HG03457 (cell line): ENCODE measurements around the gene SETDB1.
"Not testable (repeated sequence)": the region's sequence is repeated elsewhere in the genome, so short reads cannot be mapped to it uniquely, and the experiment has no call there.

ENCODE experiments used
- ATAC-seq: cut with Tn5 transposase; IDR thresholded peaks from one replicate; pipeline ENCODE4 v1.9.1; 2021; ENCODE audit warnings: moderate number of reproducible peaks; ENCODE audit not compliant: unreplicated experiment

Gene SETDB1

DNA sequence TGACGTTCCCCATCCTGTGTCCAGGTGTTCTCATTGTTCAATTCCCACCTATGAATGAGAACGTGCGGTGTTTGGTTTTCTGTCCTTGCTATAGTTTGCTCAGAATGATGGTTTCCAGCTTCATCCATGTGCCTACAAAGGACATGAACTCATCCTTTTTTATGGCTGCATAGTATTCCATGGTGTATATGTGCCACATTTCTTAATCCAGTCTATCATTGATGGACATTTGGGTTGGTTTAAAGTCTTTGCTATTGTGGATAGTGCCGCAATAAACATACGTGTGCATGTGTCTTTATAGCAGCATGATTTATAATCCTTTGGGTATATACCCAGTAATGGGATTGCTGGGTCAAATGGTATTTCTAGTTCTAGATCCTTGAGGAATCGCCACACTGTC is 2.6 kb downstream of the SETDB1 start:
- not testable (repeated sequence) for ATAC-seq

GRCh38 chr1:150931773-150932172 is 5.6 kb downstream of the SETDB1 start:
- no peak for ATAC-seq

GRCh38 chr1:150944856-150945255 is 18.7 kb downstream of the SETDB1 start:
- no peak for ATAC-seq

DNA sequence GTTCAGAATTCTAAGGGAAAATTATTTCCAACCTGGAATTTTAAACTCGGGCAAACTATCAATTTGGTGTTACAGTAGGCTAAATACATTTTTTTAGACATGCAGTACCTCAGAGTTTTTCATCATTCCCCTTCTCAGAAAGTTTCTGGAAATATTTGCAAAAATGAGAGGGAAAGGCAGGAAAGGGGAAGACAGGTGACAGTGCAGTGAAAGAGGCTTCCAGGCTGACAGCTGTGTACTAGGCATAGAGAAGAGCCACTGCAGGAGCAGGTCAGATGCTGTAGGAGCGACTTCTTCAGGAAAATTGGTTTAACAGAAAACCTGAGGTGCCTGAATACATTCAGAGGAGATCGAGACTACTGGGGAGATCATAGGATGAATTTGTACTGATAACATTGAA is 28.5 kb downstream of the SETDB1 start:
- no peak for ATAC-seq

DNA sequence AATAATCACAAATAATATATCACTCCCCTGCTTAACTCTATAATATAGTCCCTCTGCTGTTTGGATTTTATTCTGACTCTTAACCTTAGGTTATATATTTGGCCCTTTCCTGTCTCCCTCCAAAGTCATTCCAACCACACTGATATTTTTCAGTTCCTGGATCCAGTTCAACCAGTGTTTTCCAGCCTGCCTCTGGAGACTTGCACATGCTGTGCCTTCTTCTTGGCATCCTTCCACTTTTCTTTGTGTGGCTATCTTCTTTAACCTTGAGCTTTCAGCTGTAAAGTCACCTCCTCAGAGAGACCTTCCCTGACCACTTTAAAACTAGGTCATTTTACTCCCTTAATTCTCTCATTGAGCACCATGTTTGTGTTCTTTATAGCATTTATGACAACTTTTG is 29.1 kb downstream of the SETDB1 start:
- ATAC-seq = no peak

DNA sequence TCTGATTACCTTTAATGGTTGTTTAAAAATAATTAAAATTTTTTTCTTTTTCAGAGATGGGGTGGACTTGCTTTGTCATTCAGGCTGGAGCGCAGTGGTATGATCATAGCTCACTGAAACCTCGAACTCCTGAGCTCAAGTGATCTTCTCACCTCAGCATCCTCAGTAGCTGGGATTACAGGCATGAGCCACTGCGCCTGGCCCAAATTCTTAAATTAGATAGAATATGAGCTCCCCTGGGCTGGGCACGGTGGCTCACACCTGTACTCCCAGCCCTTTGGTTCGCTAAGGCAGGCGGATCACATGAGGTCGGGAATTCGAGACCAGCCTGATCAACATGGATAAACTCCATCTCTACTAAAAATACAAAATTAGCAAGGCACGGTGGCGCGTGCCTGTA is 31.5 kb downstream of the SETDB1 start:
- no peak for ATAC-seq

DNA sequence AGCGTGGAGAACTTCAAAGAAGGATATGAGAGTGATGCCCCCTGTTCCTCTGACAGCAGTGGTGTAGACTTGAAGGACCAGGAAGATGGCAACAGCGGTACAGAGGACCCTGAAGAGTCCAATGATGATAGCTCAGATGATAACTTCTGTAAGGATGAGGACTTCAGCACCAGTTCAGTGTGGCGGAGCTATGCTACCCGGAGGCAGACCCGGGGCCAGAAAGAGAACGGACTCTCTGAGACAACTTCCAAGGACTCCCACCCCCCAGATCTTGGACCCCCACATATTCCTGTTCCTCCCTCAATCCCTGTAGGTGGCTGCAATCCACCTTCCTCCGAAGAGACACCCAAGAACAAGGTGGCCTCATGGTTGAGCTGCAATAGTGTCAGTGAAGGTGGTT is 34.5 kb downstream of the SETDB1 start:
- no peak for ATAC-seq

- ATAC-seq = no peak
These were observed 35.6 kb downstream of the SETDB1 start for GRCh38 chr1:150961756-150962155.

DNA sequence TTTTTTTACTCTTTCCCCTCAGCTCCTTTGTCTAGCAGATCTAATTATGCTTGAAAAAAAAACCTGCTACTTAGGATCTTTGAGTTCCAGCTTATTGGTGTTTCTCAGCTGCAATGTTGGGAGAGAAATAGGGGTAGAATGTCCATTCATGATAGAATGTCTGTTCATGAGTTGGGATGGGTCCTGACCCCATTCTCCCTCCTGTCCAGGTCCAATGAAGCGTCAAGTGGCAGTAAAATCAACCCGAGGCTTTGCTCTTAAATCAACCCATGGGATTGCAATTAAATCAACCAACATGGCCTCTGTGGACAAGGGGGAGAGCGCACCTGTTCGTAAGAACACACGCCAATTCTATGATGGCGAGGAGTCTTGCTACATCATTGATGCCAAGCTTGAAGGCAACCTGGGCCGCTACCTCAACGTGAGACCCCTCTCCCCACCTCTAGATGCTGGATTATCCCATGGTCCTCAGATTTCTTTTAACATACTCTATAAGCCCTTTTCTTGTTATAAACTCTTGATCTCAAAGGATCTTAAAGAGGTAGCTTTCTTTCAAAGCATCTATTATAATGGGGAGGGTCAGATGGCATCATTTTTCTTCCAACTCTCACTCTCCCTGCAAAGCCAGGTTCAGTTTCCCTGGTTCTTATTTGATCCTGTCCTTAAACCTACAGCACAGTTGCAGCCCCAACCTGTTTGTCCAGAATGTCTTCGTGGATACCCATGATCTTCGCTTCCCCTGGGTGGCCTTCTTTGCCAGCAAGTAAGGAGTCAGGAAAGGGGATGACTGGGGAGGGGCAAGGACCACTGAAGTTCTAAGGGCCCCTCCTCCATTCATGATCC is 37.4 kb downstream of the SETDB1 start:
- no peak for ATAC-seq

DNA sequence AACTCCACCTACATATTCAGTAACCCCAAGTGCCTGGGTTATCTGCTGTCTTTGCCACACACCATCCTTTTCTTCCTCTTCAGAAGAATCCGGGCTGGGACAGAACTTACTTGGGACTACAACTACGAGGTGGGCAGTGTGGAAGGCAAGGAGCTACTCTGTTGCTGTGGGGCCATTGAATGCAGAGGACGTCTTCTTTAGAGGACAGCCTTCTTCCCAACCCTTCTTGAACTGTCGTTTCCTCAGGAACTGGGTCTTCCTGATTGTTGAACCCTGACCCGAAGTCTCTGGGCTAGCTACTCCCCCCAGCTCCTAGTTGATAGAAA is 38.0 kb downstream of the SETDB1 start:
- no peak for ATAC-seq

- ATAC-seq = no peak
These were observed 39.4 kb downstream of the SETDB1 start for GRCh38 chr1:150965605-150966004.

DNA sequence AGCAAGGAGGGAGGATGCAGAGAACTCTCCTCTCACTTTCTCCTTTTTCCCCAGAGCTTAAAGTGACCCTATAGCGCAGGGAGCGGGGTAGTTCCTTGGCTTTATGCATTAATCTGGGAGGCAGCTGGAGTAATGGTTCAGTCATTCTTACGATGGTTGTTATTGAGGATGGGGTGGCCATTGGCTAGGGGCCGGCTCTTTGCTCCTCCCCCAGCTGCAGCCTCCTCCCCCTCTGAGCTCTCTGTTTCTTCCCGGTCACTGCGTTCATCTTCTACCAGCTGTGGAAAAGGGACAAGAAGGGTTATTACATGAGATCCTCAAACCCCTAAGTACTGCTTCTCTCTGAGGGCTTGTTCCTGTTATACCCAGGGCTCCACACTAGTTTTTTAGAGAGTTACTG is 39.8 kb downstream of the SETDB1 start:
- no peak for ATAC-seq

DNA sequence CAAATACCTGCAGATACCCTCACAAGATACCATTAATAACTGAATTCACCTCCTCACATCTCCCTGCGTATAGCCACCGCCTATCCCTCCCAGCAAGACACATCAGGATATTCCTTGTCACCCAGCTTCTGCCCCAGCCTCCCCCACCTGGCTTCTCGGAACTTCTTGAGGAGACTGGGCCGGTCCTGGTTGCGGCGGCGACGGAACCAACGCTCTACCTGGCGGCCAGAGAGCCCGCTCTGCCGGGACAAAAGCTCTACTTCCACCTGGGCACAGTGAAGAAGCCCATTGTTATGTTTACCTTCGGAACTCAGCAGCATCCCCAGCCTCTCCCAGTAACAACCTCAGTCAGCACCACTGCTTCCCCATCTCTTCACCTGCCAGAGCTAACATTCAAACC is 41.8 kb downstream of the SETDB1 start:
- no peak for ATAC-seq

- ATAC-seq = no peak
These were observed 42.3 kb downstream of the SETDB1 start for GRCh38 chr1:150968491-150968890.

- ATAC-seq = no peak
These were observed 43.5 kb downstream of the SETDB1 start for GRCh38 chr1:150969626-150970025.

DNA sequence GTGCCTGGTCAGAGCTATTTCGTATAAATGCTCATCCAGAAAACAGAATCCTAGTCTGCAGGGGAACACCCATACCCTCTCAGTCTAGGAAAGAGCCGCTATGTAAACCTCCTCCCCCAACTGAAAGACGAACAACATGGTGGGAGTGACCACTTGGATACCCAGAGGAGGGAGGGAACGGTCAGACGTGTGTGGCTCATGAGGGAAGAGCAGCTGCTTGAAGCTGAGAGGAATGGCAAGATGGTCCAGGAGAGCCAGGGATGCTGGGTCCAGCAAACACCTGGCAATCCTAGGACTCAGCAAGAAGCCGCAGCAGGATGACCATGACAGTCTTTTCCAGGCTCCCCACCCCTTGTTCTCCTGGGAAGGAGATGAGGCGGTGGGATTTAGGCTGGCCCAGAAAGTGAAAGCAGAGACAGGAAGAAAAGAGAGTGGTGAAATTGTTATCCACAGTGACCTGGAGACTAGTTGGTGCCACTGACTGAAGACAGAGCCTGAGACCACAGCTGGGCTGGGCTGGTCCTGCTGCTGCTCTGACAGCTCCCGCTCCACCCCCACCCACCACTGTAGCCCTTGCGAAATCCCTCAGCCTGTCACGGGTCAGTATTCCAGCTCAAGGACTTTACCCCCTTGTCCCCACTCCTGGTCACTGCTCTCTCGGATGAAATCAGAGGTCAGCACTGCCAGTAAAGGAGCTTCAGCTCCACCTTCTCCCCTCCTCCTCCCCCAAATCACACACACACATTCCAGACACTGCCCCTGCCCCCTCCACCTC is 44.8 kb downstream of the SETDB1 start:
- ATAC-seq = no peak

GRCh38 chr1:150971583-150972416 is 45.6 kb downstream of the SETDB1 start:
- ATAC-seq = no peak

- no peak for ATAC-seq
These were observed 46.3 kb downstream of the SETDB1 start for GRCh38 chr1:150972417-150972940.

DNA sequence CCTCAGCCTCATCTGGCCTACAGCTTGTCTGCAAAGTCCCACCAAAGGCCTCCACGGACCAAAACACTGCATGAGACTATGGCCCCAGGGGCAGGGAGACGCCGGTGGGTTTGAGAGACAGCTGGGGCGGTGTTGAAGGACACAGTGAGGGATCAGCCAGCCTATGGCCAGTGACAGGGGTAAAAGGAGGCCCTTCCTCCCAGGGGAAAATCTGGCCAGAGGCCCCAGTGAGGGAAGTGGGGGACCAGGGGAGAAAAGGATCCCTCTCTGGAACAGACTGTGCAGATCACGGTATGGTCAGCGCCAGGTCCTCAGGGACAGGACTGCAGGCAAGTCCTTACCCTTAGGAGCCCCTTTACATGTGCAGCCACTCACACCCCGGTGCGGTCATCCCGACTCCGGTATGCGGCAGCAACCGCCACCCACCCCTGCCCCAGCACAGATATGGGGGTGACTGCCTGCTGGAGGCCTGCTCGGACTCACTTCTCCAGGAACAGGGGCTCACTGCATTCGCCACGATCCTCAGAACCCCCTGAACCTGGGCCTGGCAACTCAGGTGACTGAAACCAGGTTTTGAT is 47.2 kb downstream of the SETDB1 start:
- no peak for ATAC-seq

DNA sequence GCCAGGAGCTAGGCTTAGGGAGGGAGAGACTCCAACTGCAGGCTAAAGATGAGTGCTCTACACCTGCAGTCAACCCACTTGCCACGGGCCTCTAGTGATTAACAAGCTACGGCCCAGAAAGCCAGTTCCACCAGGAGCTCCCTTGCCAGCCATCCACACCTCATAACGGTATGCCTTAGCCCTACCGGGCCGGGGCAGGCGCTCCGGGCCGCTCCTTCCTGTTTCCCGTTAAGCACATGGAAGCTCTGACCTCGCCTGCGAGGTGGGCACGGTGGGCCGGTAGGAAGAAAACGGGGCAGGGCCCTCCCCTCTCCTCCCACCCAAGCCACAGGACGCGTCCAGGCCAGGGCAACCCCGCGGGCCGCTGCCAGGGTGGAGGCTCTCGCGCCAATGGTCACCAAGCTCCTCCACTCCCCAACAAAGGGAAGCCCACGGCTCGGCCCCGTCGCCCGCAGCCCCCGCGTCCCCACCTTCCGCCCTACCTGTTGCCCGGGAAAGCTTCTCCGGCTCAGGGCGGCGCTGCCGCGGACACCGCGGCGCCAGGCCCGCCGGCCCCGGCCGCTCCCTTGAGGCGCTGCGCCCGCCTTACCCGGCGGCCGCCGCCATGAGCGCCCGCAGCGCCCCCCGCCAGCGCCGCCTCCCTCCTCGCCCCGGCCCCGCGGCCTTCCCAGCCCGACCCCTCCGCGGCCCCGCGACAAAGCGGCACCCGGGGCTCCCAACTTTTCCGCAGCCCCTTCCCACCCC is 47.8 kb downstream of the SETDB1 start:
- no peak for ATAC-seq
